Chondrocyte (in vitro differentiated cells): ENCODE measurements around the gene SAMD1. TPM values are rescaled to one million over a fixed set of nuclear protein-coding genes. Genes with fewer than 3 reads are reported as not detected.

ENCODE experiments used
- DNase-seq: peaks from one replicate; pipeline ENCODE4 v3.0.0; 2021; ENCODE audit warnings: mixed read lengths, low spot score
- H3K27ac Mint-ChIP-seq: one replicate; pipeline ENCODE4 v1.8.0; 2021; ENCODE audit warnings: mild to moderate bottlenecking, moderate library complexity, mixed read lengths; ENCODE audit not compliant: unreplicated experiment
- H3K27me3 Mint-ChIP-seq: 2 replicates; pipeline ENCODE4 v1.8.0; 2021; ENCODE audit warnings: low read depth, mixed read lengths
- H3K36me3 Mint-ChIP-seq: 2 replicates; pipeline ENCODE4 v1.8.0; 2021; ENCODE audit warnings: low read depth, mixed read lengths
- H3K4me1 Mint-ChIP-seq: 2 replicates; pipeline ENCODE4 v1.8.0; 2021; ENCODE audit warnings: low read depth, mild to moderate bottlenecking, mixed read lengths
- H3K4me3 Mint-ChIP-seq: one replicate; pipeline ENCODE4 v1.8.0; 2021; ENCODE audit warnings: mild to moderate bottlenecking, moderate library complexity, mixed read lengths; ENCODE audit not compliant: unreplicated experiment
- H3K9me3 Mint-ChIP-seq: 2 replicates; pipeline ENCODE4 v1.8.0; 2021; ENCODE audit warnings: low read depth, mixed read lengths
- CTCF ChIP-seq: fragments of 200-600 bp; sonication (generic); IDR thresholded peaks from 2 replicates; pipeline ENCODE4 v1.5.0; 2021; ENCODE audit warnings: antibody characterized with exemption, mild to moderate bottlenecking, moderate library complexity
- total RNA-seq: library from RNA; stranded (reverse); gene quantifications from 3 replicates; pipeline ENCODE4 v1.2.1, GENCODE V29; 2021

Gene SAMD1
- total RNA-seq, 1 donor from 2014 or later = 41.8 TPM

GRCh38 chr19:14113762-14114414 lies 23.3 kb upstream of the SAMD1 start:
- H3K4me1 Mint-ChIP-seq = peaks cover 41% of the 10 kb centered on the region
- H3K27me3 Mint-ChIP-seq = no peaks in the 10 kb centered on the region
- H3K27ac Mint-ChIP-seq = peak overlapping the region; percentile 82
- DNase-seq = no peak
- no peaks in the 10 kb centered on the region for H3K36me3 Mint-ChIP-seq
- no peaks in the 10 kb centered on the region for H3K9me3 Mint-ChIP-seq
- peak; percentile 21 for TF ChIP-seq CTCF
- no peak overlapping the region for H3K4me3 Mint-ChIP-seq

GRCh38 chr19:14112809-14113385 lies 22.3 kb upstream of the SAMD1 start:
- no peaks in the 10 kb centered on the region for H3K9me3 Mint-ChIP-seq
- TF ChIP-seq CTCF = no peak

GRCh38 chr19:14112051-14112808 lies 21.7 kb upstream of the SAMD1 start:
- H3K36me3 Mint-ChIP-seq = no peaks in the 10 kb centered on the region

More at GRCh38 chr19:14112809-14113385, 22.3 kb upstream of the SAMD1 start:
- no peak for DNase-seq
- Mint-ChIP-seq H3K4me1 (peaks cover 36% of the 10 kb centered on the region), H3K36me3 (no peaks in the 10 kb centered on the region), H3K4me3 (peak overlapping the region; percentile 54), H3K27ac (peak overlapping the region; percentile 82), H3K27me3 (no peaks in the 10 kb centered on the region)

GRCh38 chr19:14111486-14111885 lies 20.9 kb upstream of the SAMD1 start:
- Mint-ChIP-seq H3K4me1 (peaks cover 31% of the 10 kb centered on the region), H3K4me3 (no peak overlapping the region), H3K27ac (no peak overlapping the region), H3K27me3 (no peaks in the 10 kb centered on the region), H3K9me3 (no peaks in the 10 kb centered on the region), H3K36me3 (no peaks in the 10 kb centered on the region)
- TF ChIP-seq CTCF = no peak
- no peak for DNase-seq

More at GRCh38 chr19:14112051-14112808, 21.7 kb upstream of the SAMD1 start:
- H3K9me3 Mint-ChIP-seq = no peaks in the 10 kb centered on the region
- H3K27me3 Mint-ChIP-seq = no peaks in the 10 kb centered on the region
- H3K4me1 Mint-ChIP-seq = peaks cover 36% of the 10 kb centered on the region
- TF ChIP-seq CTCF = no peak
- peak overlapping the region; percentile 54 for H3K4me3 Mint-ChIP-seq
- H3K27ac Mint-ChIP-seq = peak overlapping the region; percentile 82
- DNase-seq = no peak

- no peak for TF ChIP-seq CTCF
These were observed 20.1 kb upstream of the SAMD1 start for GRCh38 chr19:14110650-14111049.

More at GRCh38 chr19:14110650-14111049, 20.1 kb upstream of the SAMD1 start:
- Mint-ChIP-seq H3K4me1 (peaks cover 23% of the 10 kb centered on the region), H3K27ac (peak overlapping the region; percentile 12), H3K36me3 (peaks cover 2% of the 10 kb centered on the region), H3K4me3 (no peak overlapping the region), H3K27me3 (no peaks in the 10 kb centered on the region), H3K9me3 (no peaks in the 10 kb centered on the region)
- no peak for DNase-seq
